ENCODE results near the gene LCTL.

DNA sequence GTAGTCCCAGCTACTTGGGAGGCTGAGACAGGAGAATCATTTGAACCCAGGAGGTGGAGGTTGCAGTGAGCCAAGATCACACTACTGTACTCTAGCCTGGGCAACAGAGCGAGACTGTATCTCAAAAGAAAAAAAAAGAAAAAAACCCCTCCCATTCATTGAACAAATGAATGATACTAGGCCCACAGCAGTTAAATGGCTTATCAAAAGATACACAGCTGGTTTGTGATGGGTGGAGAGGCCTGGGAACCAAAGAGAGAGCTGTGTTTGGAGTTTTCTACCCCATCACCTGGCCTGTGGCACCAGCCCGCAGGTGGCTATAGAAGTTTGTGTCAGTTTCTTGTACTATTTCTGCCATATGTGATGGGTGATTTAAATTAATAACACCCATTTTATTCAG, 43.1 kb upstream of the LCTL start:
- TF ChIP-seq CTCF (IDR thresholded peaks at IDR 0.05) (no peak), POLR2AphosphoS5 (IDR thresholded peaks at IDR 0.05; ENCODE audit: low read depth, low read length) (no peak), REST (IDR thresholded peaks at IDR 0.05; ENCODE audit: insufficient read depth in 1 of 2, low read depth in 2 of 2, low read length in 1 of 2) (no peak), SIN3A (IDR thresholded peaks at IDR 0.05; ENCODE audit: borderline replicate concordance, insufficient read depth, low read depth, low read length) (no peak), TCF7L2 (IDR thresholded peaks at IDR 0.05; ENCODE audit: low read depth, low read length) (no peak)
